HCT116 (cell line): Measurements from ENCODE around the gene ISM1. TPM values are rescaled to one million over a fixed set of nuclear protein-coding genes. Genes with fewer than 3 reads are reported as not detected.

Experiments used
- ATAC-seq: fragments of 200-7000 bp; cut with Tn5 transposase; 2 replicates; pipeline ENCODE4 v1.9.1; 2020; ENCODE audit warnings: mild to moderate bottlenecking, moderate library complexity
- BruUV-seq: library from RNA; stranded (reverse); fragments of 400-500 nt; replicated peaks from 2 replicates; lab custom pipeline; 2021; lab: Mats Ljungman, UMichigan
- CTCF ChIA-PET: fragments of 300-600 bp; sonication (Branson Sonifier 250); formaldehyde crosslinking; loops from one replicate; lab custom pipeline; 2021; ENCODE audit warnings: antibody characterized with exemption; lab: Charles Lee
- POLR2A ChIA-PET: fragments of 300-600, 350-600 bp; sonication (Branson Sonifier 250); formaldehyde crosslinking; loops from one replicate; lab custom pipeline; 2021; ENCODE audit warnings: antibody characterized with exemption; lab: Charles Lee
- RAD21 ChIA-PET, 2 experiments: fragments of 300-600 bp; sonication (Branson Sonifier 250); formaldehyde crosslinking; loops; one replicate each; lab custom pipeline; 2023; ENCODE audit warnings: low total read pairs in 2 of 2; ENCODE audit not compliant: uncharacterized antibody in 2 of 2, unreplicated experiment in 2 of 2, low non-redundant PET in 1 of 2; lab: Charles Lee
- DNase-seq: peaks from one replicate; pipeline ENCODE4 v3.0.0-alpha.2; 2010; ENCODE audit warnings: low read depth, low spot score
- H2AFZ ChIP-seq: fragments of 200-600 bp; shearing (Covaris generic), sonication (generic); 2 replicates; pipeline ENCODE4 v1.6.1; 2017; ENCODE audit warnings: low read depth, mixed run types, mixed read lengths, antibody characterized with exemption, low read length; ENCODE audit not compliant: poor library complexity, severe bottlenecking
- H3K27ac ChIP-seq: 2 replicates; pipeline ENCODE4 v1.5.1; 2012; ENCODE audit warnings: low read depth, low read length
- H3K27me3 ChIP-seq: fragments of 200-600 bp; sonication (generic); 2 replicates; pipeline ENCODE4 v1.6.1; 2016; ENCODE audit warnings: mixed run types, low read length, mixed read lengths; ENCODE audit not compliant: insufficient read depth
- H3K36me3 ChIP-seq, 2 experiments: fragments of 200-500 bp in 1 of 2; fragments of 200-600 bp in 1 of 2; sonication (Bioruptor generic) in 1 of 2; sonication (generic) in 1 of 2; 2 replicates each; pipeline versions ENCODE4 v1.5.1 to v1.6.1; 2014 to 2016; ENCODE audit warnings: low read length in 2 of 2, inconsistent platforms in 1 of 2, mixed read lengths in 1 of 2, mixed run types in 1 of 2; ENCODE audit not compliant: insufficient read depth in 2 of 2, control insufficient read depth in 1 of 2
- H3K4me1 ChIP-seq, 2 experiments: fragments of 200-600 bp in 1 of 2; sonication (generic) in 1 of 2; 2 replicates each; pipeline versions ENCODE4 v1.5.1 to v1.6.1; 2012 to 2017; ENCODE audit warnings: low read length in 2 of 2, inconsistent platforms in 1 of 2, mild to moderate bottlenecking in 1 of 2, mixed read lengths in 1 of 2, mixed run types in 1 of 2, moderate library complexity in 1 of 2; ENCODE audit not compliant: insufficient read depth in 2 of 2, control insufficient read depth in 1 of 2
- H3K4me2 ChIP-seq: fragments of 200-600 bp; sonication (generic); 2 replicates; pipeline ENCODE4 v1.6.1; 2017; ENCODE audit warnings: mixed run types, low read length, mixed read lengths
- H3K4me3 ChIP-seq, 2 experiments: fragments of 200-600 bp in 1 of 2; sonication (generic) in 1 of 2; replicated peaks in 1 of 2; 2 replicates each; pipeline ENCODE4 v1.5.1; 2011 to 2016; ENCODE audit warnings: low read length in 2 of 2, control low read depth in 1 of 2, low read depth in 1 of 2, mild to moderate bottlenecking in 1 of 2, mixed read lengths in 1 of 2, mixed run types in 1 of 2
- H3K79me2 ChIP-seq: fragments of 200-600 bp; sonication (generic); 2 replicates; pipeline ENCODE4 v1.6.1; 2017; ENCODE audit warnings: mild to moderate bottlenecking, mixed run types, low read length, moderate library complexity, mixed read lengths; ENCODE audit not compliant: insufficient read depth
- H3K9ac ChIP-seq: fragments of 200-600 bp; sonication (generic); 2 replicates; pipeline ENCODE4 v1.6.1; 2016; ENCODE audit warnings: low read length, mixed read lengths
- H3K9me2 ChIP-seq: fragments of 200-600 bp; sonication (generic), shearing (Covaris generic); 2 replicates; pipeline ENCODE4 v1.6.1; 2017; ENCODE audit warnings: mixed run types, mild to moderate bottlenecking, moderate library complexity; ENCODE audit not compliant: insufficient read depth
- H3K9me3 ChIP-seq, 2 experiments: fragments of 200-500 bp in 1 of 2; fragments of 200-600 bp in 1 of 2; sonication (Bioruptor generic) in 1 of 2; sonication (generic) in 1 of 2; 2 replicates each; pipeline ENCODE4 v1.6.1; 2014 to 2017; ENCODE audit warnings: low read length in 2 of 2, mixed read lengths in 2 of 2, inconsistent platforms in 1 of 2, low read depth in 1 of 2, mild to moderate bottlenecking in 1 of 2, mixed run types in 1 of 2, moderate library complexity in 1 of 2; ENCODE audit not compliant: control insufficient read depth in 1 of 2, insufficient read depth in 1 of 2
- H4K20me1 ChIP-seq: fragments of 200-600 bp; sonication (generic), shearing (Covaris generic); 2 replicates; pipeline ENCODE4 v1.6.1; 2017; ENCODE audit warnings: mixed run types, mild to moderate bottlenecking, moderate library complexity; ENCODE audit not compliant: insufficient read depth
- CBX3 ChIP-seq: IDR thresholded peaks from 2 replicates; pipeline ENCODE4 v1.6.1; 2012; ENCODE audit warnings: low read depth
- CTCF ChIP-seq, 3 experiments: fragments of 200-600 bp in 1 of 3; sonication (generic) in 1 of 3; IDR thresholded peaks in 2 of 3; conservative IDR thresholded peaks in 1 of 3; 2 replicates each; pipeline ENCODE4 v1.5.1; 2012 to 2017; ENCODE audit warnings: low read depth in 2 of 3, low read length in 2 of 3, antibody characterized with exemption in 1 of 3, borderline replicate concordance in 1 of 3, control low read depth in 1 of 3, mild to moderate bottlenecking in 1 of 3, mixed read lengths in 1 of 3, mixed run types in 1 of 3, moderate library complexity in 1 of 3; ENCODE audit not compliant: insufficient read depth in 1 of 3
- EZH2 ChIP-seq: fragments of 200-600 bp; sonication (generic); IDR thresholded peaks from 2 replicates; pipeline ENCODE4 v1.6.1; 2017; ENCODE audit warnings: antibody characterized with exemption, mixed run types
- EZH2phosphoT487 ChIP-seq: fragments of 200-600 bp; IDR thresholded peaks from 2 replicates; pipeline ENCODE4 v1.6.1; 2018; ENCODE audit warnings: antibody characterized with exemption, borderline replicate concordance
- JUND ChIP-seq: IDR thresholded peaks from 2 replicates; pipeline ENCODE4 v1.6.1; 2012
- POLR2AphosphoS5 ChIP-seq: IDR thresholded peaks from 2 replicates; pipeline ENCODE4 v1.6.1; 2011; ENCODE audit warnings: mild to moderate bottlenecking, low read depth, low read length, moderate library complexity
- RAD21 ChIP-seq: IDR thresholded peaks from 2 replicates; pipeline ENCODE4 v1.6.1; 2012; ENCODE audit warnings: low read depth, mild to moderate bottlenecking
- REST ChIP-seq: IDR thresholded peaks from 2 replicates; pipeline ENCODE4 v1.6.1; 2012; ENCODE audit warnings: low read depth
- SIN3A ChIP-seq: IDR thresholded peaks from 2 replicates; pipeline ENCODE4 v1.6.1; 2012; ENCODE audit warnings: low read depth
- SP1 ChIP-seq: IDR thresholded peaks from 2 replicates; pipeline ENCODE4 v1.6.1; 2012; ENCODE audit warnings: low read depth
- SRF ChIP-seq: IDR thresholded peaks from 2 replicates; pipeline ENCODE4 v1.6.1; 2012; ENCODE audit warnings: low read depth
- ZBTB33 ChIP-seq: IDR thresholded peaks from 2 replicates; pipeline ENCODE4 v1.6.1; 2011; ENCODE audit warnings: mild to moderate bottlenecking, low read length, moderate library complexity; ENCODE audit not compliant: insufficient replicate concordance; ENCODE audit errors: extremely low read depth
- ZNF274 ChIP-seq: fragments of 200-500 bp; sonication (Bioruptor generic); IDR thresholded peaks from 2 replicates; pipeline ENCODE4 v1.6.1; 2014; ENCODE audit warnings: mild to moderate bottlenecking, low read depth, low read length, inconsistent platforms
- intact Hi-C: fragments of 100-400 bp; cut with micrococcal nuclease; formaldehyde crosslinking; loops from 2 replicates; pipeline ENCODE4 v1.10.0; 2022
- total RNA-seq: library from RNA; stranded (reverse); gene quantifications from one replicate; pipeline ENCODE4 v1.2.1, GENCODE V29; 2021; ENCODE audit not compliant: unreplicated experiment

The ISM1 gene
- total RNA-seq, 1 experiment from 2014 or later, result 0.37 TPM

GRCh38 chr20:13267231-13267630, 46.2 kb downstream of the ISM1 start:
- Histone ChIP-seq H3K27me3 (no peaks in the 10 kb centered on the region), H2AFZ (no peak overlapping the region), H3K4me3 (no peak overlapping the region)
- CTCF ChIA-PET, result no interaction called here
- RAD21 ChIA-PET, result no interaction called here
- TF ChIP-seq EZH2 (no peak), EZH2phosphoT487 (no peak), RAD21 (no peak), SIN3A (no peak), SP1 (no peak), POLR2AphosphoS5 (no peak), REST (no peak), SRF (no peak), JUND (no peak), ZNF274 (no peak), CTCF (IDR thresholded peaks at IDR 0.05 in 2 of 3, conservative IDR thresholded peaks at IDR 0.05 in 1 of 3; ENCODE audit: borderline replicate concordance in 1 of 3, insufficient read depth in 1 of 3, low read depth in 2 of 3, low read length in 2 of 3) (no peak), ZBTB33 (no peak), CBX3 (no peak)
- TF ChIP-seq, all 23 proteins: peak for 0
- Histone ChIP-seq H3K9me3 (no peaks in the 10 kb centered on the region), H3K27ac (no peak overlapping the region), H4K20me1 (no peaks in the 10 kb centered on the region), H3K9ac (no peak overlapping the region), H3K79me2 (no peaks in the 10 kb centered on the region), H3K9me2 (no peaks in the 10 kb centered on the region), H3K4me1 (peaks cover 6 to 9% of the 10 kb centered on the region in 2 experiments; a peak in 3 of 4 replicates), H3K4me2 (no peak overlapping the region), H3K36me3 (no peaks in the 10 kb centered on the region)
- DNase-seq (no peak), ATAC-seq (no peak)
- BruUV-seq, result no TSS peak
- POLR2A ChIA-PET, result no interaction called here
- intact Hi-C loops, result no loop called here
